Suprapubic skin (tissue), 4 donors: ENCODE measurements around the gene GRID2. TPM values are rescaled to one million over a fixed set of nuclear protein-coding genes. Genes with fewer than 3 reads are reported as not detected.

Source experiments
- DNase-seq, 2 donors: peaks; one replicate each; pipeline ENCODE4 v3.0.0-alpha.2; 2019; ENCODE audit warnings: low spot score in 2 of 2
- H3K27ac ChIP-seq: fragments of 200-600 bp; sonication (generic); one replicate; pipeline ENCODE4 v1.5.1; 2019
- H3K27me3 ChIP-seq: fragments of 200-600 bp; sonication (generic); one replicate; pipeline ENCODE4 v1.5.1; 2019
- H3K36me3 ChIP-seq: fragments of 200-600 bp; sonication (generic); one replicate; pipeline ENCODE4 v1.5.1; 2019
- H3K4me1 ChIP-seq: fragments of 200-600 bp; sonication (generic); one replicate; pipeline ENCODE4 v1.5.1; 2019
- H3K4me3 ChIP-seq: fragments of 200-600 bp; sonication (generic); one replicate; pipeline ENCODE4 v1.5.1; 2019; ENCODE audit warnings: mild to moderate bottlenecking
- H3K9me3 ChIP-seq: fragments of 200-600 bp; sonication (generic); one replicate; pipeline ENCODE4 v1.5.1; 2019
- CTCF ChIP-seq, 2 donors: fragments of 200-600 bp in 1 of 2; fragments of 450-650 bp in 1 of 2; sonication (generic) in 1 of 2; IDR thresholded peaks; one replicate each; pipeline ENCODE4 v1.5.1; 2016 to 2019; ENCODE audit warnings: antibody characterized with exemption in 2 of 2, mild to moderate bottlenecking in 1 of 2, moderate library complexity in 1 of 2
- EP300 ChIP-seq: sonication (generic); formaldehyde crosslinking; IDR thresholded peaks from one replicate; pipeline ENCODE4 v1.6.1; 2017; ENCODE audit warnings: antibody characterized with exemption
- POLR2A ChIP-seq, 2 donors: fragments of 450-650 bp; IDR thresholded peaks; one replicate each; pipeline ENCODE4 v1.6.1; 2017; ENCODE audit warnings: antibody characterized with exemption in 2 of 2, mild to moderate bottlenecking in 2 of 2, moderate library complexity in 2 of 2
- POLR2AphosphoS5 ChIP-seq, 3 donors: sonication (generic); formaldehyde crosslinking; IDR thresholded peaks; one replicate each; pipeline ENCODE4 v1.6.1; 2017; ENCODE audit warnings: antibody characterized with exemption in 3 of 3
- WGBS: methylation state at CpG from one replicate; pipeline ENCODE4 v1.1.5; 2018; 5-methylcytosine and 5-hydroxymethylcytosine counted together
- total RNA-seq, 4 donors: library from RNA; depleted of rRNA; stranded (reverse); fragments of >200 nt; gene quantifications; one replicate each; pipeline ENCODE4 v1.1.0, GENCODE V29; 2016

GRID2 gene
- total RNA-seq, 4 donors from 2014 or later: not detected

DNA sequence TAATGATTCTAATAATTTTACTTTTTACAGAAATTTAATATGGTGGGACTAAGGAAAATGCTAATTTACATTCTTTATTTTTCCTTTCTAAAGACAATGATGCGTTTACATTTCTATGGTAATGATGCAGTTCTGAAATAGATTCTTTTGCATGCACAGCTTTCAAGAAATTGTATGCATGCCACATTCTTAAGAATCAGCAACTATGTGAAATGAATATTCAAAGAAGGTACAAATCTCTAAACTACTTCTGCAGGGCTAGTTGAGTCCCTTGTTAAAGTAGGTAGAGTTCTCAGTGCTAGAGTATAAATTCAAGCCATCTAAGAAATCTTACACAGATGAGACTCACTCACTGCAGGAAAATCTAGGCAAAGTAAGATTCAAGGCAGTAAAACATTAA lies 24.5 kb upstream of the GRID2 start:
- Histone ChIP-seq H3K4me3 (no peak overlapping the region), H3K27ac (no peak overlapping the region), H3K9me3 (no peaks in the 10 kb centered on the region), H3K4me1 (no peaks in the 10 kb centered on the region), H3K27me3 (no peaks in the 10 kb centered on the region), H3K36me3 (no peaks in the 10 kb centered on the region)
- 91% methylated on average over 1 of the region's 1 CpG for WGBS
- no peak for DNase-seq
- no peak for TF ChIP-seq CTCF (IDR thresholded peaks at IDR 0.05)
- TF ChIP-seq POLR2A (IDR thresholded peaks at IDR 0.05): no peak
- TF ChIP-seq POLR2AphosphoS5 (IDR thresholded peaks at IDR 0.05): no peak
- TF ChIP-seq EP300: no peak

- Histone ChIP-seq H3K4me1 (peaks cover 9% of the 10 kb centered on the region), H3K27me3 (peaks cover 30% of the 10 kb centered on the region), H3K36me3 (no peaks in the 10 kb centered on the region), H3K9me3 (no peaks in the 10 kb centered on the region), H3K4me3 (no peak overlapping the region), H3K27ac (no peak overlapping the region)
- TF ChIP-seq POLR2AphosphoS5 (IDR thresholded peaks at IDR 0.05) (no peak), CTCF (IDR thresholded peaks at IDR 0.05) (no peak), POLR2A (IDR thresholded peaks at IDR 0.05) (no peak), EP300 (no peak)
- DNase-seq: no peak
Observed at GRCh38 chr4:92299152-92299551, 4.6 kb upstream of the GRID2 start.

DNA sequence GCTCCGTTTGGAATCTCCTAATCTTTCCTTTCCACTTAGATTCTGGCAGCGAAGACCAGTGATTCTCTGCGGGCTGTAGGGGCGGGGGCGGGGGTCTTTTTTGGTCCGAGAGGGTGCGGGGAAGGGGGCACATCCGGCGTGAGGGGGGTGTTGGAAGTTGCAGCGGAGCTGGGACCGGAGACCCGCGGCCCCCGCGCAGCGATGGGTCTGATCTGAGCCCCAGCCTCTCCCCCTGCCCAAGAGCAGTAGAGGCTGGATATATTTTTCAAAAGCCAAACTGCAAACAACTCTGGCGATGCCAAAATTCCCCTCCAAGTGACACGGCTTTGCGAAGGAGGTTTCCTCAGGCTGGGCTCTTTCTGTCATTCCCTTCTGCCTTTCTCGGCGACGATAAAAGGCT lies 355 bp downstream of the GRID2 start:
- no peak overlapping the region for H3K27ac ChIP-seq
- no peaks in the 10 kb centered on the region for H3K36me3 ChIP-seq
- H3K4me3 ChIP-seq: peak overlapping the region; percentile 48
- DNase-seq: no peak
- H3K27me3 ChIP-seq: peaks cover 56% of the 10 kb centered on the region
- TF ChIP-seq POLR2AphosphoS5 (IDR thresholded peaks at IDR 0.05): no peak
- no peak for TF ChIP-seq EP300
- TF ChIP-seq POLR2A (IDR thresholded peaks at IDR 0.05): no peak
- TF ChIP-seq CTCF (IDR thresholded peaks at IDR 0.05): no peak
- H3K9me3 ChIP-seq: no peaks in the 10 kb centered on the region
- H3K4me1 ChIP-seq: peaks cover 27% of the 10 kb centered on the region
- WGBS: 2% methylated on average over 18 of the region's 22 CpGs

DNA sequence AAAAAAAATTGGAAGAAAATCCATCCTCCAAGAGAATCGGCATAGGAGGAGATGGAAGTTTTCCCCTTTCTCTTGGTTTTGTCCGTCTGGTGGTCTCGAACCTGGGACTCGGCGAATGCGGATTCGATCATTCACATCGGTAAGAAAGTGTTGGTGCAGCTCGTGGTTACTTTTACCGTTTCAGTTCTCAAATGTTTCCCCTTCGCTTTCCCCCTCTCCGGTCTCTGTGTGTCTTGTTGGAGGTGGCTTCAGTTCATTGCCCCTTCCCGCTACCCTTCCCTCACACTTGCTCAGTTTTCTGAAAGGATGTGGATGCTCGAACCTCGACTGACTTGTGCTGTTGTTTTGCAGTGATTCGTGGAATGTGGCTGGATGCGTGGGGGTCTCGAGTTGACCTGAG lies 840 bp downstream of the GRID2 start:
- peaks cover 56% of the 10 kb centered on the region for H3K27me3 ChIP-seq
- H3K9me3 ChIP-seq: no peaks in the 10 kb centered on the region
- peak overlapping the region; percentile 48 for H3K4me3 ChIP-seq
- H3K36me3 ChIP-seq: no peaks in the 10 kb centered on the region
- TF ChIP-seq POLR2AphosphoS5 (IDR thresholded peaks at IDR 0.05): no peak
- TF ChIP-seq CTCF (IDR thresholded peaks at IDR 0.05): no peak
- no peak for TF ChIP-seq POLR2A (IDR thresholded peaks at IDR 0.05)
- no peak for TF ChIP-seq EP300
- peaks cover 27% of the 10 kb centered on the region for H3K4me1 ChIP-seq
- no peak for DNase-seq
- 3% methylated on average over 18 of the region's 18 CpGs for WGBS
- H3K27ac ChIP-seq: no peak overlapping the region

DNA sequence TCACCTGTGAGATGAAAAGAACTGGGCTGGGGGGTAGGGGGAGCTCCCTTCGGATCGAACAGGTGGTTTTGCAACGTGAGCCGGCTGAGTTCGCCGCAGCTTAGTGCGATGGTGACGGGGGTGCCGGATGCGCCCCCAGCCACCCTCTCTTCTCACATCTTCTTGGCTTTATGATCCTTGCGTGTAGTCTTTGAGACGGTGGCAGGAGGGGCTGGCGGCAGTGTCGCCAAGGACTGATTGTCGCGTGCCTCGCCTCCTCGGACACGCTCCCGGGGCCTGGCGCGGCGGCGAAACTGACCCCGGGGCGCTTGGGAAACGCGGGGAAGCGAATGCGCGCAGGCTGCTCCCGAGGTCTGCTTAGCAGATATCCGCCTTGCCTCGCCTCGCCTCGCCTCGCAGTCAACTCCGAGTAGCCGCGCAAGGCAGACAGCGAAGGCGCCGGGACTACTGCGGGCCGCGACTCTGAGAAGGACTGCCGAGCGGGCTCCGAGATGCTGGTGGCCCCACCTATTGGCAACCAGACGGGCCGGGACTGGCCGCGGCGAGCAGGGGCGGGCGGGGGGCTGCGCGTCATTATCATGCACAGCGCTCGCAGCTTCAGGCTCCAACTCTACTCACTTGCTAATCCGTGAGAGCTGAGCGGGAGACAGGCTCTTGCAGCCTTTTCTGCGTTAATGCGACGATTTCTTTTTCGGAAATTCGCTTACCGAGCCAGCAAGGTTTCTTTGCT lies 1.5 kb downstream of the GRID2 start:
- WGBS: 1% methylated on average over 45 of the region's 68 CpGs
- H3K4me3 ChIP-seq: peak overlapping the region; percentile 48
- no peak for DNase-seq

More for the DNA sequence above, 1.5 kb downstream of the GRID2 start:
- no peaks in the 10 kb centered on the region for H3K36me3 ChIP-seq
- H3K4me1 ChIP-seq: peaks cover 27% of the 10 kb centered on the region
- H3K27ac ChIP-seq: no peak overlapping the region
- H3K9me3 ChIP-seq: no peaks in the 10 kb centered on the region
- TF ChIP-seq POLR2AphosphoS5 (IDR thresholded peaks at IDR 0.05): no peak
- TF ChIP-seq EP300: no peak
- TF ChIP-seq CTCF (IDR thresholded peaks at IDR 0.05): no peak
- TF ChIP-seq POLR2A (IDR thresholded peaks at IDR 0.05): no peak
- H3K27me3 ChIP-seq: peaks cover 56% of the 10 kb centered on the region
